NCI-H1436 treated with DMSO at 0.1 percent for 48 hours (cell line): ENCODE measurements around the gene UPK3A.

Experiments used
- DNase-seq: peaks from one replicate; lab custom pipeline; 2025; lab: John Stamatoyannopoulos, UW

UPK3A gene

GRCh38 chr22:45284705-45285262 is at the start of gene UPK3A:
TSS of gene UPK3A (plus strand) at chr22:45284949. CDS start at chr22:45285014, 65 bp downstream.
- no peak for DNase-seq

- no peak for DNase-seq
Measured at GRCh38 chr22:45235101-45235777, 49.5 kb upstream of the UPK3A start.

- no peak for DNase-seq
Measured at GRCh38 chr22:45235851-45236342, 48.9 kb upstream of the UPK3A start.

- DNase-seq = no peak
Measured at GRCh38 chr22:45237065-45237990, 47.4 kb upstream of the UPK3A start.

- DNase-seq = no peak
Measured at GRCh38 chr22:45238076-45238956, 46.4 kb upstream of the UPK3A start.

- no peak for DNase-seq
Measured at GRCh38 chr22:45238957-45239680, 45.6 kb upstream of the UPK3A start.

- no peak for DNase-seq
Measured at GRCh38 chr22:45239681-45240051, 45.1 kb upstream of the UPK3A start.

- no peak for DNase-seq
Measured at GRCh38 chr22:45240104-45240809, 44.5 kb upstream of the UPK3A start.

- peak; percentile 59 for DNase-seq
Measured at GRCh38 chr22:45240810-45241631, 43.7 kb upstream of the UPK3A start, which contains the start of gene KIAA0930. TSS of gene KIAA0930 (minus strand) at chr22:45240894. CDS start at chr22:45240703, 191 bp downstream.

- DNase-seq = peak; percentile 47
Measured at GRCh38 chr22:45242778-45243191, 42.0 kb upstream of the UPK3A start.

GRCh38 chr22:45244916-45245315 is 39.8 kb upstream of the UPK3A start:
- DNase-seq = no peak

GRCh38 chr22:45246060-45246985 is 38.4 kb upstream of the UPK3A start:
- no peak for DNase-seq

- DNase-seq = no peak
Measured at GRCh38 chr22:45248832-45249561, 35.8 kb upstream of the UPK3A start.

- no peak for DNase-seq
Measured at GRCh38 chr22:45251825-45252224, 32.9 kb upstream of the UPK3A start.

GRCh38 chr22:45253039-45253641 is 31.6 kb upstream of the UPK3A start:
- DNase-seq = no peak

- DNase-seq = no peak
Measured at GRCh38 chr22:45254388-45254787, 30.4 kb upstream of the UPK3A start.

- no peak for DNase-seq
Measured at GRCh38 chr22:45254789-45255278, 29.9 kb upstream of the UPK3A start.
